ENCODE data around the gene ETHE1. TPM values are rescaled to one million over a fixed set of nuclear protein-coding genes. Genes with fewer than 3 reads are reported as not detected.
A peak's percentile ranks its signal among the peaks of the same experiment; 100 is the strongest.

Gene ETHE1
- total RNA-seq, 6 donors from 2014 or later, result 27.4 to 69.2 (median 41.4) TPM

GRCh38 chr19:43474986-43475705 is 51.9 kb downstream of the ETHE1 start:
- Histone ChIP-seq H3K4me1 (peaks cover 4 to 13% (median 10%) of the 10 kb centered on the region in 4 donors), H3K27ac (peak overlapping the region; percentile 67 to 86 (median 80)), H3K27me3 (no peaks in the 10 kb centered on the region), H3K9me3 (no peaks in the 10 kb centered on the region), H3K36me3 (no peaks in the 10 kb centered on the region), H3K4me3 (peak overlapping the region in 3 of 4 donors; percentile 34 to 54 (median 39))
- peak; percentile 93 to 97 for DNase-seq
- ATAC-seq (ENCODE audit: low FRiP score in 2 of 2), result peak; percentile 93 to 98
- TF ChIP-seq POLR2A (IDR thresholded peaks at IDR 0.05) (peak in 3 of 4 donors; percentile 17 to 70 (median 41)), CTCF (IDR thresholded peaks at IDR 0.05) (no peak), POLR2AphosphoS5 (IDR thresholded peaks at IDR 0.05) (peak; percentile 45 to 83), EP300 (IDR thresholded peaks at IDR 0.05) (peak in 1 of 4 donors; percentile 54)
- 6 to 13% methylated on average over 18 to 44 of the region's 46 CpGs for WGBS, 2 donors

GRCh38 chr19:43474487-43474886 is 52.5 kb downstream of the ETHE1 start:
- DNase-seq (no peak), ATAC-seq (ENCODE audit: low FRiP score in 2 of 2) (no peak)
- Histone ChIP-seq H3K27me3 (no peaks in the 10 kb centered on the region), H3K36me3 (no peaks in the 10 kb centered on the region), H3K27ac (peak overlapping the region; percentile 67 to 86 (median 80)), H3K4me1 (peaks cover 4 to 13% (median 10%) of the 10 kb centered on the region in 4 donors), H3K4me3 (peak overlapping the region in 3 of 4 donors; percentile 34 to 54 (median 39)), H3K9me3 (no peaks in the 10 kb centered on the region)
- TF ChIP-seq POLR2A (IDR thresholded peaks at IDR 0.05) (no peak), CTCF (IDR thresholded peaks at IDR 0.05) (no peak), POLR2AphosphoS5 (IDR thresholded peaks at IDR 0.05) (no peak), EP300 (IDR thresholded peaks at IDR 0.05) (no peak)
- 70 to 78% methylated on average over 4 of the region's 4 CpGs for whole genome bisulfite sequencing, 2 donors

- TF ChIP-seq POLR2A (IDR thresholded peaks at IDR 0.05) (no peak), CTCF (IDR thresholded peaks at IDR 0.05) (no peak), EP300 (IDR thresholded peaks at IDR 0.05) (no peak), POLR2AphosphoS5 (IDR thresholded peaks at IDR 0.05) (no peak)
- DNase-seq (no peak), ATAC-seq (ENCODE audit: low FRiP score in 2 of 2) (no peak)
- Histone ChIP-seq H3K4me3 (no peak overlapping the region), H3K9me3 (no peaks in the 10 kb centered on the region), H3K27me3 (no peaks in the 10 kb centered on the region), H3K27ac (no peak overlapping the region), H3K36me3 (no peaks in the 10 kb centered on the region), H3K4me1 (peaks cover 7 to 16% (median 13%) of the 10 kb centered on the region in 4 donors)
- 69 to 95% methylated on average over 3 to 5 of the region's 5 CpGs for WGBS, 2 donors
Measured at GRCh38 chr19:43471091-43471490, 55.9 kb downstream of the ETHE1 start.

GRCh38 chr19:43470288-43470687 is 56.7 kb downstream of the ETHE1 start:
- Histone ChIP-seq H3K4me1 (peaks cover 3 to 17% (median 10%) of the 10 kb centered on the region in 4 donors), H3K27ac (no peak overlapping the region), H3K9me3 (no peaks in the 10 kb centered on the region), H3K36me3 (no peaks in the 10 kb centered on the region), H3K4me3 (no peak overlapping the region), H3K27me3 (no peaks in the 10 kb centered on the region)
- ATAC-seq (ENCODE audit: low FRiP score in 2 of 2) (no peak), DNase-seq (no peak)
- TF ChIP-seq POLR2A (IDR thresholded peaks at IDR 0.05) (no peak), EP300 (IDR thresholded peaks at IDR 0.05) (no peak), CTCF (IDR thresholded peaks at IDR 0.05) (no peak), POLR2AphosphoS5 (IDR thresholded peaks at IDR 0.05) (no peak)
- WGBS, 2 donors, result 61 to 74% methylated on average over 10 of the region's 10 CpGs

GRCh38 chr19:43469160-43469480 is 57.9 kb downstream of the ETHE1 start:
- WGBS, 2 donors, result 44 to 60% methylated on average over 1 of the region's 1 CpG
- H3K4me1 ChIP-seq, result peaks cover 8 to 17% (median 11%) of the 10 kb centered on the region in 4 donors
- no peaks in the 10 kb centered on the region for H3K36me3 ChIP-seq
- TF ChIP-seq POLR2AphosphoS5 (IDR thresholded peaks at IDR 0.05), result no peak
- no peak for TF ChIP-seq CTCF (IDR thresholded peaks at IDR 0.05)
- no peak for TF ChIP-seq POLR2A (IDR thresholded peaks at IDR 0.05)
- no peak for TF ChIP-seq EP300 (IDR thresholded peaks at IDR 0.05)
- no peaks in the 10 kb centered on the region for H3K9me3 ChIP-seq
- H3K4me3 ChIP-seq, result no peak overlapping the region
- H3K27me3 ChIP-seq, result no peaks in the 10 kb centered on the region
- H3K27ac ChIP-seq, result peak overlapping the region in 1 of 4 donors; percentile 38
- no peak for DNase-seq
- ATAC-seq (ENCODE audit: low FRiP score in 2 of 2), result no peak
